NCI-H2029 (cell line): ENCODE measurements around the gene SPATA46.
A peak's percentile ranks its signal among the peaks of the same experiment; 100 is the strongest.
"Not testable (repeated sequence)": the region's sequence is repeated elsewhere in the genome, so short reads cannot be mapped to it uniquely, and the experiment has no call there.

ENCODE experiments used
- DNase-seq: peaks from one replicate; lab custom pipeline; 2025; lab: John Stamatoyannopoulos, UW

The SPATA46 gene

GRCh38 chr1:162376691-162377090 is at the start of gene SPATA46:
Gene SPATA46 (minus strand): TSS chr1:162376854. CDS start chr1:162376790, 64 bp downstream.
- no peak for DNase-seq

GRCh38 chr1:162422662-162423375 is 46.2 kb upstream of the SPATA46 start:
- no peak for DNase-seq

- no peak for DNase-seq
Measured at GRCh38 chr1:162421258-162422164, 44.9 kb upstream of the SPATA46 start.

- no peak for DNase-seq
Measured at GRCh38 chr1:162420120-162420519, 43.5 kb upstream of the SPATA46 start.

GRCh38 chr1:162419450-162419931 is 42.8 kb upstream of the SPATA46 start:
- not testable (repeated sequence) for DNase-seq

GRCh38 chr1:162418584-162418983 is 41.9 kb upstream of the SPATA46 start:
- DNase-seq = not testable (repeated sequence)

- DNase-seq = no peak
Measured at GRCh38 chr1:162417650-162418049, 41.0 kb upstream of the SPATA46 start.

- DNase-seq = no peak
Measured at GRCh38 chr1:162416909-162417308, 40.3 kb upstream of the SPATA46 start.

- no peak for DNase-seq
Measured at GRCh38 chr1:162416215-162416614, 39.6 kb upstream of the SPATA46 start.

- no peak for DNase-seq
Measured at GRCh38 chr1:162412002-162412401, 35.3 kb upstream of the SPATA46 start, which contains the start of gene SH2D1B. Gene SH2D1B (minus strand): TSS chr1:162412136. CDS start chr1:162412016, 120 bp downstream.

GRCh38 chr1:162407539-162407938 is 30.9 kb upstream of the SPATA46 start:
- DNase-seq = no peak

- DNase-seq = no peak
Measured at GRCh38 chr1:162406811-162407210, 30.2 kb upstream of the SPATA46 start.

GRCh38 chr1:162405800-162406199 is 29.1 kb upstream of the SPATA46 start:
- DNase-seq = no peak

- no peak for DNase-seq
Measured at GRCh38 chr1:162404550-162405160, 28.0 kb upstream of the SPATA46 start.

- no peak for DNase-seq
Measured at GRCh38 chr1:162400790-162401355, 24.2 kb upstream of the SPATA46 start.

GRCh38 chr1:162398999-162399580 is 22.4 kb upstream of the SPATA46 start:
- no peak for DNase-seq

GRCh38 chr1:162397943-162398560 is 21.4 kb upstream of the SPATA46 start:
- DNase-seq = peak; percentile 1

GRCh38 chr1:162397039-162397448 is 20.4 kb upstream of the SPATA46 start:
- DNase-seq = no peak

GRCh38 chr1:162396201-162396906 is 19.7 kb upstream of the SPATA46 start:
- no peak for DNase-seq

GRCh38 chr1:162391790-162392563 is 15.3 kb upstream of the SPATA46 start:
- DNase-seq = peak; percentile 21
